Trophoblast cell (in vitro differentiated cells and primary cell): ENCODE results near the gene UCN2.

Experiments used
- DNase-seq, 2 donors: peaks; one replicate each; pipeline ENCODE4 v3.0.0-alpha.2; 2016
- H2AFZ ChIP-seq: 2 replicates; pipeline ENCODE4 v1.6.1; 2013; ENCODE audit warnings: low read length, moderate library complexity, mild to moderate bottlenecking; ENCODE audit not compliant: insufficient read depth, poor library complexity
- H2AK5ac ChIP-seq: 2 replicates; pipeline ENCODE4 v1.6.1; 2013; ENCODE audit warnings: mild to moderate bottlenecking, low read length
- H2BK120ac ChIP-seq: 2 replicates; pipeline ENCODE4 v1.6.1; 2013; ENCODE audit warnings: low read length, mild to moderate bottlenecking, moderate library complexity; ENCODE audit not compliant: insufficient read depth, poor library complexity
- H2BK12ac ChIP-seq: 2 replicates; pipeline ENCODE4 v1.6.1; 2013; ENCODE audit warnings: mild to moderate bottlenecking, low read length, moderate library complexity
- H2BK5ac ChIP-seq: 2 replicates; pipeline ENCODE4 v1.6.1; 2013; ENCODE audit warnings: low read length, low read depth, moderate library complexity, mild to moderate bottlenecking; ENCODE audit not compliant: poor library complexity
- H3K14ac ChIP-seq: 2 replicates; pipeline ENCODE4 v1.6.1; 2013; ENCODE audit warnings: mild to moderate bottlenecking, low read length
- H3K18ac ChIP-seq: 2 replicates; pipeline ENCODE4 v1.6.1; 2013; ENCODE audit warnings: mild to moderate bottlenecking, low read length
- H3K23ac ChIP-seq: 2 replicates; pipeline ENCODE4 v1.6.1; 2013; ENCODE audit warnings: low read length
- H3K27ac ChIP-seq: 2 replicates; pipeline ENCODE4 v1.5.1; 2013; ENCODE audit warnings: low read depth, mild to moderate bottlenecking, inconsistent platforms, low read length, moderate library complexity
- H3K27me3 ChIP-seq: 2 replicates; pipeline ENCODE4 v1.6.1; 2013; ENCODE audit warnings: inconsistent platforms, mild to moderate bottlenecking, low read length, moderate library complexity; ENCODE audit not compliant: insufficient read depth
- H3K36me3 ChIP-seq, 2 experiments: 1 replicate in 1 of 2; 2 replicates in 1 of 2; pipeline ENCODE4 v1.6.1; 2013; ENCODE audit warnings: low read length in 2 of 2, mild to moderate bottlenecking in 2 of 2, moderate library complexity in 1 of 2; ENCODE audit not compliant: insufficient read depth in 2 of 2, control insufficient read depth in 1 of 2
- H3K4ac ChIP-seq: 2 replicates; pipeline ENCODE4 v1.6.1; 2013; ENCODE audit warnings: low read depth, mild to moderate bottlenecking, low read length, moderate library complexity
- H3K4me1 ChIP-seq, 2 experiments: 1 replicate in 1 of 2; 2 replicates in 1 of 2; pipeline ENCODE4 v1.6.1; 2013; ENCODE audit warnings: low read length in 2 of 2, mild to moderate bottlenecking in 2 of 2, moderate library complexity in 1 of 2; ENCODE audit not compliant: insufficient read depth in 2 of 2, control insufficient read depth in 1 of 2
- H3K4me2 ChIP-seq: 2 replicates; pipeline ENCODE4 v1.6.1; 2013; ENCODE audit warnings: inconsistent platforms, mild to moderate bottlenecking, low read length, moderate library complexity
- H3K4me3 ChIP-seq: 2 replicates; pipeline ENCODE4 v1.5.1; 2013; ENCODE audit warnings: mild to moderate bottlenecking, low read depth, low read length, inconsistent platforms
- H3K79me1 ChIP-seq: one replicate; pipeline ENCODE4 v1.6.1; 2013; ENCODE audit warnings: low read length
- H3K79me2 ChIP-seq: 2 replicates; pipeline ENCODE4 v1.6.1; 2013; ENCODE audit warnings: low read length, mild to moderate bottlenecking; ENCODE audit not compliant: control insufficient read depth, insufficient read depth, poor library complexity
- H3K9ac ChIP-seq: 2 replicates; pipeline ENCODE4 v1.6.1; 2013; ENCODE audit warnings: mild to moderate bottlenecking, low read length
- H3K9me3 ChIP-seq: 2 replicates; pipeline ENCODE4 v1.6.1; 2013; ENCODE audit warnings: low read depth, mild to moderate bottlenecking, control low read depth, inconsistent platforms, low read length; ENCODE audit not compliant: insufficient read depth
- H4K12ac ChIP-seq: 2 replicates; pipeline ENCODE4 v1.6.1; 2013; ENCODE audit warnings: low read depth, mild to moderate bottlenecking, low read length, moderate library complexity
- H4K8ac ChIP-seq: 2 replicates; pipeline ENCODE4 v1.6.1; 2013; ENCODE audit warnings: low read depth, mild to moderate bottlenecking, low read length, moderate library complexity
- H4K91ac ChIP-seq: one replicate; pipeline ENCODE4 v1.6.1; 2013; ENCODE audit warnings: low read depth, mild to moderate bottlenecking, low read length, moderate library complexity
- WGBS: extraction: QIAGEN DNeasy Blood & Tissue Kit; methylation state at CpG from one replicate; pipeline ENCODE4 v1.1.7; 2013; ENCODE audit warnings: missing lambda C conversion rate; ENCODE audit not compliant: insufficient read length, insufficient coverage; ENCODE audit errors: extremely low coverage; 5-methylcytosine and 5-hydroxymethylcytosine counted together

Gene UCN2

DNA sequence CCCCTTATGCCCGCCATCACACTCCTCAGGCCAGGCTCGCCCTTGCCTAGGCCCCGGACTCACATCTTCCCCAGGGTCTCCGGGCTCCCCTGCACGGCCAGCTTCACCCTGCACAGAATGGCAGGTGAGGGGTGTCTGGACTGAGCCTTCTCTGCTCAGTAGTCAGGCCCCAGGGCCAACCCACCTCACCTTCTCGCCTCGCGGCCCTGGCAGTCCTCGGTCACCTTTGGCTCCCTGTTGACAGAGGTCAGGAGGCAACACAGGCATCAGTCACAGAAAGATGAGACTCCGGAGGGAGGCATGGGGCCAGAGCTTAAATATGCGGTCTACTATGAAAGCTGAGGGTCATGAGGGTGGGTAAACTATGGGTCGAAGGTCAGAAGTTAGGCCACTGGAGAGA is 8.4 kb upstream of the UCN2 start:
- no peak overlapping the region for H3K18ac ChIP-seq
- H2BK12ac ChIP-seq, result no peak overlapping the region
- no peaks in the 10 kb centered on the region for H3K4me1 ChIP-seq
- H2BK120ac ChIP-seq, result no peak overlapping the region
- WGBS, result no CpG with 5 or more reads among the region's 12 CpGs
- H3K79me1 ChIP-seq, result no peaks in the 10 kb centered on the region
- no peak overlapping the region for H3K4me2 ChIP-seq
- no peak overlapping the region for H4K8ac ChIP-seq
- H3K9me3 ChIP-seq, result no peaks in the 10 kb centered on the region
- no peak for DNase-seq
- H3K4ac ChIP-seq, result no peak overlapping the region
- no peaks in the 10 kb centered on the region for H3K27me3 ChIP-seq
- H4K91ac ChIP-seq, result no peak overlapping the region
- no peaks in the 10 kb centered on the region for H3K79me2 ChIP-seq
- H2AFZ ChIP-seq, result no peak overlapping the region
- no peak overlapping the region for H3K23ac ChIP-seq
- no peak overlapping the region for H2AK5ac ChIP-seq
- H2BK5ac ChIP-seq, result no peak overlapping the region
- no peak overlapping the region for H4K12ac ChIP-seq
- H3K9ac ChIP-seq, result no peak overlapping the region
- H3K27ac ChIP-seq, result no peak overlapping the region
- no peak overlapping the region for H3K14ac ChIP-seq
- H3K4me3 ChIP-seq, result no peak overlapping the region
- H3K36me3 ChIP-seq, result peaks cover 48 to 49% of the 10 kb centered on the region in 2 experiments

DNA sequence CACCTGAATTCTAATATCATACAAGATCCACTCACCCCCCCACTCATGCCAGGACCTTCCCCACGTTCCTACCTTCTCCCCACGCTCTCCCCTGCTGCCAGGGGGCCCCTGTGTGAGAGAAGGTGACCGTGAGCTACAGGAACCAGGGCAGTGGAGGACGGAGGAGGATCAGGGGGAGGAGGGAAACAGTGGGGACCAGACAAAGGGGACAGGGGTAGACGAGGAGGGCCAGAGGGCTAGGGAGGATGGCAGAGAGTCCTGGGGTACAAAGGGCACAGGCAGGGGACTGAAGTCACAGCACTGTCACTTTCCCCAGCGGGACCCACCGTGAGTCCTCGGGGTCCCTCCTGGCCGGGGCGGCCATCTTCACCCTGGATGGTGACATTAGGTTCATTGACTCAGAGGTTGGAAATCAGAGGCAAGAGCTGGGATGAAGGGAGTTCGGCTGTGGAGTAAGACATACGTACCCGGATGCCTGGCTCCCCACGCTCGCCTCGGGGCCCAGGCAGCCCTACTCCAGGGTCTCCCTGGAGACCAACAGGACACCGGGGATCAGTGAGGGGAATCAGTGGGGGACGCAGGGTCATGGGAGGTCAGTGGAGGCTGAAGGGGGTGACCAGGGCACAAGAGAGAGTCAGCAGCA is 6.3 kb upstream of the UCN2 start:
- H3K4me2 ChIP-seq, result no peak overlapping the region
- no peak overlapping the region for H2BK12ac ChIP-seq
- no peak overlapping the region for H3K23ac ChIP-seq
- no peak overlapping the region for H4K91ac ChIP-seq
- no peaks in the 10 kb centered on the region for H3K79me1 ChIP-seq
- no peak overlapping the region for H3K4ac ChIP-seq
- no CpG with 5 or more reads among the region's 18 CpGs for WGBS
- no peak overlapping the region for H4K12ac ChIP-seq
- no peaks in the 10 kb centered on the region for H3K9me3 ChIP-seq
- no peak overlapping the region for H2AK5ac ChIP-seq
- H3K36me3 ChIP-seq, result peaks cover 51 to 56% of the 10 kb centered on the region in 2 experiments
- no peak overlapping the region for H2BK120ac ChIP-seq
- H2AFZ ChIP-seq, result no peak overlapping the region
- no peaks in the 10 kb centered on the region for H3K79me2 ChIP-seq
- no peak overlapping the region for H4K8ac ChIP-seq
- no peak for DNase-seq
- no peak overlapping the region for H3K9ac ChIP-seq
- no peak overlapping the region for H3K27ac ChIP-seq
- H3K18ac ChIP-seq, result no peak overlapping the region
- H3K27me3 ChIP-seq, result no peaks in the 10 kb centered on the region
- H3K4me3 ChIP-seq, result no peak overlapping the region
- no peak overlapping the region for H3K14ac ChIP-seq
- no peak overlapping the region for H2BK5ac ChIP-seq
- H3K4me1 ChIP-seq, result no peaks in the 10 kb centered on the region

DNA sequence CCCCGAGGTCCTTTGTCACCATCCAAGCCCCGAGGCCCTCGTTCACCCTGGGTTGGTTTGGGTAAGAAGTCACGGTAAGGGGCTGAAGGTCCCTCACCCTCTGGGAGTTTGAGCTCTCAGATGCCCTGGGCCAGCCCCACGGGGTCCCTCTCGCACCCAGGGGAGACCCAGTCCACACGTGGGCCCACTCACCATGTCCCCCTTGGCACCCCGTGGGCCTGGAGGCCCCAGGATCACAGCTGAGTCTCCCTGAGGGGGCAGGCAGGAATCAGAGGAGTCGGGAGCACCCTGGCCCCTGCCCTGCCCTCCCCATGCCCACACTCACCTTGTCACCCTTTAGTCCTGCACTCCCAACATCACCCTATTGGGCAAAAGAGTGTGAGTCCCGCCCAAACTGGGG is 5.8 kb upstream of the UCN2 start:
- no peak for DNase-seq
- Histone ChIP-seq H3K14ac (no peak overlapping the region), H2BK5ac (no peak overlapping the region), H3K4me1 (no peaks in the 10 kb centered on the region), H2BK12ac (no peak overlapping the region), H4K12ac (no peak overlapping the region), H3K18ac (no peak overlapping the region), H4K91ac (no peak overlapping the region), H3K9me3 (no peaks in the 10 kb centered on the region), H3K27me3 (no peaks in the 10 kb centered on the region), H3K36me3 (peaks cover 51 to 55% of the 10 kb centered on the region in 2 experiments), H3K79me2 (no peaks in the 10 kb centered on the region), H3K4ac (no peak overlapping the region), H3K23ac (no peak overlapping the region), H3K79me1 (no peaks in the 10 kb centered on the region), H3K4me3 (no peak overlapping the region), H4K8ac (no peak overlapping the region), H3K9ac (no peak overlapping the region), H2AK5ac (no peak overlapping the region), H3K4me2 (no peak overlapping the region), H3K27ac (no peak overlapping the region), H2AFZ (no peak overlapping the region), H2BK120ac (no peak overlapping the region)
- no CpG with 5 or more reads among the region's 10 CpGs for WGBS

DNA sequence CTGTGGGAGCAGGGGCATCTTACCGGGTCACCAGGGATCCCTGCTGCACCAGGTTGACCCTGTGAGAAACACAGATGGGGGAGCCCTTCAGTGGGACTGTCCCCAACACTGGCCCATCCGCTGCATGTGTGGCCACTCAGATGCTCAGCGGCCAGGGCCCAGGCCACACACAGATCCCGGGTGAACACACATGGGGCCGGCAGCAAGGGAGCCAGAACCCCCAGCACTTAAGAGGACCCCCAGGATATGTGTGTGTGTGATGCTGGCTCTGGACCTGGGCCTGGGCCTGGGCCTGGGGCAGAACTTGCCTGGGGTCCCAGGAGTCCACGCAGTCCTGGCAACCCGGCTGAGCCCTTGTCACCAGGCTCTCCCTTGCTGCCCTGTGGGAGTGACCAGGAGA is 4.9 kb upstream of the UCN2 start:
- Histone ChIP-seq H3K27ac (no peak overlapping the region), H3K18ac (no peak overlapping the region), H4K8ac (no peak overlapping the region), H3K23ac (no peak overlapping the region), H4K12ac (no peak overlapping the region), H4K91ac (no peak overlapping the region), H2BK120ac (no peak overlapping the region), H3K14ac (no peak overlapping the region), H2BK12ac (no peak overlapping the region), H2AFZ (no peak overlapping the region), H3K79me1 (no peaks in the 10 kb centered on the region), H3K79me2 (no peaks in the 10 kb centered on the region), H3K9ac (no peak overlapping the region), H2AK5ac (no peak overlapping the region), H3K27me3 (no peaks in the 10 kb centered on the region), H3K4me2 (no peak overlapping the region), H3K9me3 (no peaks in the 10 kb centered on the region), H3K4ac (no peak overlapping the region), H3K4me1 (peaks cover 0 to 2% of the 10 kb centered on the region in 2 experiments), H3K36me3 (peaks cover 46 to 47% of the 10 kb centered on the region in 2 experiments), H2BK5ac (no peak overlapping the region), H3K4me3 (no peak overlapping the region)
- no CpG with 5 or more reads among the region's 7 CpGs for WGBS
- no peak for DNase-seq
